ENCODE measurements around the gene CENPT. TPM values are rescaled to one million over a fixed set of nuclear protein-coding genes. Genes with fewer than 3 reads are reported as not detected.
A peak's percentile ranks its signal among the peaks of the same experiment; 100 is the strongest.

The CENPT gene
- total and polyA plus RNA-seq, 2 of the 13 experiments (the other 11 are each of a cell fraction or from before 2014, with no cell fraction given), result 40.9 to 43.3 TPM

DNA sequence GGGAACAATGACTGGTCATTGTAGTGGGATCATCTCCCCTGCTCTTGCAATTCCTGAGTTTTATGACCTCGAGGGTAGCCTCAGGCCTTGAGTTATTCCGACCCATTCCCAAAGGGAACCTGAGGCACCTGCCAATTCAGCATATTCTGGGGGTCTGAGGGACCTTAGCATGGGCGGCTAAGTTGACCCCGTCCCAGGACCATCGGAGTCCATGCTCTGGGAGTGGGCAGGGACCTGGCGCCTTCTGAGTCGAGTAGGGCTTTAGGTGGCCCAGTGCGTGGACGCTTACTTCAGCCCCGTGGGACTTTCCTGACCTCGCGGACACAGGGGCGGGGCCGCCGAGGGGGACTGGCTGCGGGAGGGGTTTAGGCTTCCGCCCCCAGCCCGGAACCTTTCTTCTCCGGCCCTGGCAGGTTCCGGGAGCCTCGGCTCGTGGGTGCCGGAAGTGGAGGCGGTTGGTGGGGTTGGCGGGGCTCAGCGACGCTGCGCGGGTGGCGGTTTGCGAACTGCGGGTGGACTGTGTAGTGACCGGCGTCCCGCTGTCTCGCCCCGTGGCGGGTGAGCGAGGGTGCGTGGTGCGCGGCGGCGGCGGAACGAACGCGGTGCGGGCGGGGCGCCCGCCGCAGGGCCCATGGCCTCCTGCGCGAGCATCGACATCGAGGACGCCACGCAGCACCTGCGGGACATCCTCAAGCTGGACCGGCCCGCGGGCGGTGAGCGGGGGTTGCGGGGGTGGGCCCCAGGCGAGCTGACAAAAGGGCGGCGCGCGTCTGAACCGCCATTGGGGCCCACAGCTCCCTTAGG lies 25.3 kb upstream of the CENPT start, which contains the start of gene EDC4 (continued):
- no peak for TF ChIP-seq DDIT3 (CRISPR knock-in tag; IDR thresholded peaks at IDR 0.05)
- TF ChIP-seq ZNF629 (CRISPR knock-in tag; conservative IDR thresholded peaks at IDR 0.05), result no peak; the same call in 1 of the 2 replicates
- no peak for TF ChIP-seq ZNF577 (CRISPR knock-in tag; IDR thresholded peaks at IDR 0.05; ENCODE audit: borderline replicate concordance, low read depth)
- TF ChIP-seq, protein P1, sequence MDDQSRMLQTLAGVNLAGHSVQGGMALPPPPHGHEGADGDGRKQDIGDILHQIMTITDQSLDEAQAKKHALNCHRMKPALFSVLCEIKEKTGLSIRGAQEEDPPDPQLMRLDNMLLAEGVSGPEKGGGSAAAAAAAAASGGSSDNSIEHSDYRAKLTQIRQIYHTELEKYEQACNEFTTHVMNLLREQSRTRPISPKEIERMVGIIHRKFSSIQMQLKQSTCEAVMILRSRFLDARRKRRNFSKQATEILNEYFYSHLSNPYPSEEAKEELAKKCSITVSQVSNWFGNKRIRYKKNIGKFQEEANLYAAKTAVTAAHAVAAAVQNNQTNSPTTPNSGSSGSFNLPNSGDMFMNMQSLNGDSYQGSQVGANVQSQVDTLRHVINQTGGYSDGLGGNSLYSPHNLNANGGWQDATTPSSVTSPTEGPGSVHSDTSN (CRISPR knock-in tag; IDR thresholded peaks at IDR 0.05; ENCODE audit: borderline replicate concordance), result peak; percentile 76; the same call in 1 of the 2 replicates
- peak; percentile 88 for TF ChIP-seq ZNF543 (CRISPR knock-in tag; IDR thresholded peaks at IDR 0.05)
- peak; percentile 76 for TF ChIP-seq IKZF4 (CRISPR knock-in tag; IDR thresholded peaks at IDR 0.05; ENCODE audit: borderline replicate concordance, low read depth, not compliant biosample characterization)
- peak; percentile 81; the same call in 1 of the 2 replicates for TF ChIP-seq ZNF446 (CRISPR knock-in tag; IDR thresholded peaks at IDR 0.05)
- TF ChIP-seq, protein P2, sequence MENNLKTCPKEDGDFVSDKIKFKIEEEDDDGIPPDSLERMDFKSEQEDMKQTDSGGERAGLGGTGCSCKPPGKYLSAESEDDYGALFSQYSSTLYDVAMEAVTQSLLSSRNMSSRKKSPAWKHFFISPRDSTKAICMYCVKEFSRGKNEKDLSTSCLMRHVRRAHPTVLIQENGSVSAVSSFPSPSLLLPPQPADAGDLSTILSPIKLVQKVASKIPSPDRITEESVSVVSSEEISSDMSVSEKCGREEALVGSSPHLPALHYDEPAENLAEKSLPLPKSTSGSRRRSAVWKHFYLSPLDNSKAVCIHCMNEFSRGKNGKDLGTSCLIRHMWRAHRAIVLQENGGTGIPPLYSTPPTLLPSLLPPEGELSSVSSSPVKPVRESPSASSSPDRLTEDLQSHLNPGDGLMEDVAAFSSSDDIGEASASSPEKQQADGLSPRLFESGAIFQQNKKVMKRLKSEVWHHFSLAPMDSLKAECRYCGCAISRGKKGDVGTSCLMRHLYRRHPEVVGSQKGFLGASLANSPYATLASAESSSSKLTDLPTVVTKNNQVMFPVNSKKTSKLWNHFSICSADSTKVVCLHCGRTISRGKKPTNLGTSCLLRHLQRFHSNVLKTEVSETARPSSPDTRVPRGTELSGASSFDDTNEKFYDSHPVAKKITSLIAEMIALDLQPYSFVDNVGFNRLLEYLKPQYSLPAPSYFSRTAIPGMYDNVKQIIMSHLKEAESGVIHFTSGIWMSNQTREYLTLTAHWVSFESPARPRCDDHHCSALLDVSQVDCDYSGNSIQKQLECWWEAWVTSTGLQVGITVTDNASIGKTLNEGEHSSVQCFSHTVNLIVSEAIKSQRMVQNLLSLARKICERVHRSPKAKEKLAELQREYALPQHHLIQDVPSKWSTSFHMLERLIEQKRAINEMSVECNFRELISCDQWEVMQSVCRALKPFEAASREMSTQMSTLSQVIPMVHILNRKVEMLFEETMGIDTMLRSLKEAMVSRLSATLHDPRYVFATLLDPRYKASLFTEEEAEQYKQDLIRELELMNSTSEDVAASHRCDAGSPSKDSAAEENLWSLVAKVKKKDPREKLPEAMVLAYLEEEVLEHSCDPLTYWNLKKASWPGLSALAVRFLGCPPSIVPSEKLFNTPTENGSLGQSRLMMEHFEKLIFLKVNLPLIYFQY (CRISPR knock-in tag; IDR thresholded peaks at IDR 0.05; ENCODE audit: borderline replicate concordance), result peak; percentile 92
- peak; percentile 84; the same call in 1 of the 2 replicates for TF ChIP-seq ZNF749 (CRISPR knock-in tag; IDR thresholded peaks at IDR 0.05; ENCODE audit: borderline replicate concordance)
- no peak for TF ChIP-seq NBN (conservative IDR thresholded peaks at IDR 0.05)
- TF ChIP-seq MBD4 (IDR thresholded peaks at IDR 0.05; ENCODE audit: borderline replicate concordance, low read length), result no peak
- TF ChIP-seq, protein P3, sequence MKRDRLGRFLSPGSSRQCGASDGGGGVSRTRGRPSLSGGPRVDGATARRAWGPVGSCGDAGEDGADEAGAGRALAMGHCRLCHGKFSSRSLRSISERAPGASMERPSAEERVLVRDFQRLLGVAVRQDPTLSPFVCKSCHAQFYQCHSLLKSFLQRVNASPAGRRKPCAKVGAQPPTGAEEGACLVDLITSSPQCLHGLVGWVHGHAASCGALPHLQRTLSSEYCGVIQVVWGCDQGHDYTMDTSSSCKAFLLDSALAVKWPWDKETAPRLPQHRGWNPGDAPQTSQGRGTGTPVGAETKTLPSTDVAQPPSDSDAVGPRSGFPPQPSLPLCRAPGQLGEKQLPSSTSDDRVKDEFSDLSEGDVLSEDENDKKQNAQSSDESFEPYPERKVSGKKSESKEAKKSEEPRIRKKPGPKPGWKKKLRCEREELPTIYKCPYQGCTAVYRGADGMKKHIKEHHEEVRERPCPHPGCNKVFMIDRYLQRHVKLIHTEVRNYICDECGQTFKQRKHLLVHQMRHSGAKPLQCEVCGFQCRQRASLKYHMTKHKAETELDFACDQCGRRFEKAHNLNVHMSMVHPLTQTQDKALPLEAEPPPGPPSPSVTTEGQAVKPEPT (CRISPR knock-in tag; IDR thresholded peaks at IDR 0.05; ENCODE audit: low read depth), result no peak
- TF ChIP-seq SP140L (CRISPR knock-in tag; IDR thresholded peaks at IDR 0.05; ENCODE audit: borderline replicate concordance), result no peak
- no peak; the same call in 1 of the 2 replicates for TF ChIP-seq RNF219 (CRISPR knock-in tag; IDR thresholded peaks at IDR 0.05)
- TF ChIP-seq NFRKB (IDR thresholded peaks at IDR 0.05), result no peak
- TF ChIP-seq, protein P4, sequence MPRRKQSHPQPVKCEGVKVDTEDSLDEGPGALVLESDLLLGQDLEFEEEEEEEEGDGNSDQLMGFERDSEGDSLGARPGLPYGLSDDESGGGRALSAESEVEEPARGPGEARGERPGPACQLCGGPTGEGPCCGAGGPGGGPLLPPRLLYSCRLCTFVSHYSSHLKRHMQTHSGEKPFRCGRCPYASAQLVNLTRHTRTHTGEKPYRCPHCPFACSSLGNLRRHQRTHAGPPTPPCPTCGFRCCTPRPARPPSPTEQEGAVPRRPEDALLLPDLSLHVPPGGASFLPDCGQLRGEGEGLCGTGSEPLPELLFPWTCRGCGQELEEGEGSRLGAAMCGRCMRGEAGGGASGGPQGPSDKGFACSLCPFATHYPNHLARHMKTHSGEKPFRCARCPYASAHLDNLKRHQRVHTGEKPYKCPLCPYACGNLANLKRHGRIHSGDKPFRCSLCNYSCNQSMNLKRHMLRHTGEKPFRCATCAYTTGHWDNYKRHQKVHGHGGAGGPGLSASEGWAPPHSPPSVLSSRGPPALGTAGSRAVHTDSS (CRISPR knock-in tag; conservative IDR thresholded peaks at IDR 0.05), result no peak
- TF ChIP-seq ZNF329 (CRISPR knock-in tag; IDR thresholded peaks at IDR 0.05; ENCODE audit: low read depth), result 0 out of 2 replicates have a peak, but pooled peaks have one; percentile 56
